NCI-H510A (cell line): ENCODE measurements around the gene GPC6.
A peak's percentile ranks its signal among the peaks of the same experiment; 100 is the strongest.

Experiments
- DNase-seq: peaks from one replicate; lab custom pipeline; 2025; lab: John Stamatoyannopoulos, UW

The GPC6 gene

GRCh38 chr13:94351292-94351990 is 1124.8 kb downstream of the GPC6 start:
- DNase-seq = no peak

DNA sequence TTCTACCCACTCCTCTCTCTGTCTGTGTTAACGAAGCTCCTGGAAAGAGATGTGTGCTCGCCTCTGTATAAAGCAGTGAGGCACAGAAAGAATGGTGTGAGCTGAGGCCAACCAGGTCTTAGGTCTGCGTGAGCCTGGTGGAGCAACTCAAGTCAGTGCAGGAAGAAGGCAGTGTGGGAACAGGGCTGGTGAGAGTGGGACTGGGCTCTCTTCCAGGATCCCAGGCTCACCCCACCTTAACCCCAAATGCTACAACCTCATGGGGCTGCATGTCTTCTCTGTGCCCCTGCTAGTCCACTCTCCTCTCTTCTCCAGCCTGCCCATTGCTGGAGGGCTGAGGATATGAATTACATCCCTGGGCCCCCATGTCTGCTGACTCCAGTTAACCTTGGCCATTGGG is 1125.5 kb downstream of the GPC6 start:
- no peak for DNase-seq

- no peak for DNase-seq
These were observed 1126.6 kb downstream of the GPC6 start for GRCh38 chr13:94353167-94353710.

DNA sequence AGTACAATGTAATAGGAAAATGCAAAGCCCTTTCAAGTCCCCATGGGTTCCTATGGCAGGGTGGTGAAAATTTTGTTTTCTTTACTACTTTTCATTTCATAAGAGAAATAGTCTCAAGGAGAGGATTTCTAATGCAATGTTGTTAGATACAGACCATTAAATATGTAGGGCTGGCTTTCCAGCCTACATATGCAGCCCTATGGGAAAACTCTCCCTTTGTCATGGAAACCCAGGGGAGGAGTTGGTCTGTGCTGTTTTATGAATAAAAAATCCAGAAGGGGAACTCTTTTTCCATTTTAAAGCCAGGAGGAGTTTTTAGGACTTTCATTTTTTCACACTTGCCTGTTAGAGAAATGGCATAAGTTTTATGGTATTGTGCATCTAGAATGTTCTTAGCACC is 1133.3 kb downstream of the GPC6 start:
- DNase-seq = no peak

- DNase-seq = peak; percentile 27
These were observed 1135.9 kb downstream of the GPC6 start for GRCh38 chr13:94362411-94362909.

DNA sequence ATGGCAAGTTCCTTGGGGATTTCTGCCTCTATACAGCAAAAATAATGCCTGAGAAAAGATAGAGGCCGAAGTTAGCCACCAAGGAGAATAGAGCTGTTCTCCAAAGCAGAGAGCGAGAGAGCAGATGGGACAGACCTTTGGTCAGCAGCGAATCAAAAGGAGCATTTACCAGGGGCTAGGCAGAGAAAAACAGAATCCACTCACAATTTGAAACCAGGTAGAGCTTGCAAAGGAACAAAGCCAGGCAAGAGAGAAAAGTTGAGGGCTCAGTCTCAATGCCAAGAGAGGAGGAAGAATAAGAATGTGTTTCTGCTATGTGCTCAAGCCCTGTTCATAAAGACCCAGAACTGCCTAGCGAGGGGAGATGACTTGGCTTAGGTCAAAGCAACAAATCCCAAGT is 1140.1 kb downstream of the GPC6 start:
- DNase-seq = no peak

DNA sequence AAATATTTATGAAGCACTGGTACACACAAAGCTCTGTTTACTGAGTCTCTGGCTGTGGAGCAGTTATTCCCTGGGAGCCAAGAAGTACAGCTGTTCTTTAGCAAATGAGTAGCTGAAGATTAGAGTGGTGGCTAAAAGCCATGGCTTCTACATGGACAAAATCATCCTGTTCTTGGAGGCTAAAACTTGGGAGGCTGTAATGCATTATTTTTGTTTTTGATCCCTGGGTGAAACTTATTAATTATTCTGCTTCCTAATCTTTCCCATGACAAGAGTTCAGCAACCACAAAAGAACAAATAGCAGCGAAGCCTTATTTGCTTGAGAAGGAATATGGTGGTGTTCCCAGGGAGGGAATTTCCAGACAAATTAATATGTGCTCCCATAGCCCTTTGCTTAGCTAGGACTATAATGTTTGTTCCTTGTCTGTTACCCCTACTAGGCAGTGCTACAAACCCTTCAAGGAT is 1143.4 kb downstream of the GPC6 start:
- no peak for DNase-seq

- DNase-seq = no peak
These were observed 1145.2 kb downstream of the GPC6 start for GRCh38 chr13:94371855-94372254.

- DNase-seq = peak; percentile 34
These were observed 1155.9 kb downstream of the GPC6 start for GRCh38 chr13:94382517-94382916.

DNA sequence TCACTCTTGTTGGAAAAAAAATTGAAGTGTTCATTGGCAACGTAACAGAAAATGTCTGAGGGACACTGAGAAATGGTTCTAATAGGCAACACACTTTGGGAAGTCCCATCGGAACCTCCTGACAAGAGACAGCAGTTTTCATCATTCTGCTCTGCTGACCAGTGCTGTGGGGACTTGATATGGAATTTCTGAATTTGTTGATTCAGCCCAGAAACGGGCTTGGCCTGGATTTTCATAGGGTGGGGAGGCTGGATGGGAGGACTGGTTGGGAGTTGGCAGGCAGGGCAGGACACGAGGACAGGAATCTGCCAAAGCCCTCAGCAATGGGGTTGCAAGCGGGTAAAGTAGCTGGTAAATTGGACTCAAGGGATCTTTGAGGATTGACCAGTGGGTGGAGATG is 1156.4 kb downstream of the GPC6 start:
- no peak for DNase-seq

- no peak for DNase-seq
These were observed 1157.8 kb downstream of the GPC6 start for GRCh38 chr13:94384231-94384905.

- DNase-seq = no peak
These were observed 1160.4 kb downstream of the GPC6 start for GRCh38 chr13:94387047-94387446.

DNA sequence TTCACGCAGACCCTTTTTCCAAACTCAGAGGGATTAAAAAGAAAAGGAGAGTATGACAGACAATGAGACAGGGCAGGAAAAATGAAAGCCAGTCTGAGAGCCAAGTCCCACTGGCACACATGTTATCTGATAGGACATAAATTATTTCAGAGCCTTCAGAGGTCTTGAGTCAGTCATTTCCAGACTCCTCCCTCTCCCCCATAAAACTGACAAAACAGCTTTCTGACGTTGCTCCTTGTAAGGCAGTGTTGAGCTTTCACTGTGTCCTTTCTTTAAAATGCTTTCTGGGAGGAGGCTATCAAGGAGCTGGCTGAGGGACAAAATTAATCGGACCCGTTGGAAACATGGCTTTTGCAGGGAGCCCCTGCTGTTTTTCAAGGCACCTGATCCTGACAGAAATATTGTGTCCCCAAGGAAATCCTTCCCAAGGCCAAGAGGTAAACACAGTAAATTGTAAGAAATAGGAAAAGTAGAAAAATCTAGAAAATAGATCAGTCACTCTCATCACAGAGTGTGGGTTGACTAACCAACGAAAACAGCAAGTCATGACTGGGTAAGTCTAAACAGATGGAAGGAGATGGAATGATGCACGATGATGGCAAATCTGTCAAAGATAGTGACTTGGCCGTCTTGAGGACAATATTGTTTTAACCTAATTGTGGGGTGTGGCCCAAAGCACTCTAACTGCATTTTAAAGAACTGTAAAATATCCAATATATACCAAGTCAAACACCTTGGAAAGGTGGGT is 1163.2 kb downstream of the GPC6 start:
- no peak for DNase-seq

DNA sequence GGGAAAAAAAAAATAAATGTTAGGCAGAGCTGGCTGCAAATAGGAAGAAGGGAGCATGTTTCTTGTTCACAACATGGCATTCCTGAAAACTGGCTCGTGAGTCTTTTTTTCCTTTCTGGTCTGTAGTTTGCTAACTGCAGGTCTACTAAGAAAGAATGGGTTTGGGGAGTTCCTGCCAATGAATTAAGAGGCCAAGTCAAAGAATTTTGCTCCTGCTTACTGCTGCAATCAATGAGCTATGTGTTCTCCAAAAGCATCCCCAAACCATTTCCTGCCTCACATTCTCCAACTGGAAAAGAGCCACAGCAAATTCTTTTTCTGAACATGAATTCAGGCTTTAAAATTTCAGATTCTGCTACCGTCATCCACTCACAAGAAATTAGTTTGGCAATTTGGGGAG is 1164.3 kb downstream of the GPC6 start:
- no peak for DNase-seq

DNA sequence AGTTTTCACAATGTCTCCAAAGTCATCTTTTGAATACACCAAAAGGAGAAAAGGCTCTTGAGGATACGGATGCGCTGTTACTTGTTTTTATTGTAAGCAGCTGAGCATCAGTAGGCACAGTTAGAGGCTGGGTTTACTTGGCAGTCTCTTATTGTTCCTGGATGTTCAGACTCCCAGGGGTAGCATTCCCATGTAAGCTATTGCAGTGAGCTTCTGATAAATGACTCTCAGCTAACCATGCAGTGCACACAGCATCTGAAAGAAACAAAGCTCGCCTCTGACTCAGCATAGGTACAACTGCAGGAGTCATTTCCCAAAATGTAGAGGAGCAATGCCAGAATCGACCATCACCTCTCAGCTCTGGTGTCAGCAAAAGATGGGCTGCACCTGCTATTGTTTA is 1168.1 kb downstream of the GPC6 start:
- DNase-seq = no peak

DNA sequence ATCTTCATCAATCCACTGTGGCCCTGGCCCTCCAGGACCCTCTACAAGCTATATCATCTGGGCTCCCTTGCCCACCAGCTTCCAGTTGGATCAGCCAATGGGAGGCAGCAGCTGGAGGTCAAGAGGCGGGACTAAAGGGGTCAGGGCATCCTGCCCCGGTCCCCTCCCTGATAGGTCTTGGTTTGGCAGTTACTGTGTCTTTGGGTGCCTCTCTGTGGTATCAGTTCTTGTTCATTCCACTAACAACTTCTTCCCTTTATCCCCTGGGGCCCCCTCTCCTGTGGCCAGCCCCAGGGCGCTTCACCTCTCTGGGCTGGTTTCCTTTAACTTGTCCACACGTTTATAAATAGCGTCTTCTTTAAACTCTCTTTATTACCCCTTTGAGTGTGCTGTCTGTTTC is 1169.3 kb downstream of the GPC6 start:
- DNase-seq = no peak

DNA sequence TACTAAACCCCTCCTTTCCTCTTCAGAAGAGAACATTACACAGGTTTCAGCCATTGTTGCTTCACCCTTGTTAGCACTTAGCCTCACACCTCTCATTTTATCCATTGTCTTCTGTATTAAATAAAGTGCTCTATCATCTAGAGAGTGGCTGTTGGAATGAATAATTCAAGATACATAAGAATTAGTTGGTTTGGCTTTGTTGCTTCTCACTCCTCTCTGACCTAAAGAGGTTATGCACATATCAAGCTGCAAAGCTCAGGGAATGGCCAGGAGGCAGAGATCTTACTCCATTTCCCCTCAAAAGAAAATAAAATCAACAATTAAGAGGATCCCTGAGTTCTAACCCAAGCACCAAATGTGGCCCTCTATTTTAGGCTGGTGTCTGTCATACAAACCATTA is 1173.2 kb downstream of the GPC6 start:
- no peak for DNase-seq

DNA sequence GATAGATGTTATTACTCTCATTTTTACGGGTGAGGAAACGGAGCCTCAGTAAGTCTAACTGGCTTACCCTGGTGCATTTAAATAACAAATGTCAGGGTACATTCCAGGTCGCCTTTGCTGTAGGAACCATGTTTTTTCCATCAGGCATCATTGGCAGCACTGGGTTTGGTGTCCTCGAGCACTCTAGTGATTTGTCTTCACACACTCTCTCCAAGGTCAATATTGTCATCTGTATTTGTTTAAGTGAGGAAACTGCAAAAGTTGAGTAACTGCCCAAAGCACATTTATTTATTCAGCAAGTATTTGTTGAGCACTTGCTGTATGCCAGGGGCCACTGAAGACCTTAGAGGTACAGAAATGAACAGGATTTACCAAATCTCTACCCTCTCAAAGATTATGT is 1174.3 kb downstream of the GPC6 start:
- DNase-seq = no peak

- no peak for DNase-seq
These were observed 1181.9 kb downstream of the GPC6 start for GRCh38 chr13:94408314-94409036.

- DNase-seq = no peak
These were observed 1185.1 kb downstream of the GPC6 start for GRCh38 chr13:94411747-94412146.

GRCh38 chr13:94412870-94413597 is 1186.4 kb downstream of the GPC6 start:
- DNase-seq = no peak
